ENCODE measurements around the gene RBM17.
A peak's percentile ranks its signal among the peaks of the same experiment; 100 is the strongest.
"Not testable (repeated sequence)": the region's sequence is repeated elsewhere in the genome, so short reads cannot be mapped to it uniquely, and the experiment has no call there.

Gene RBM17

GRCh38 chr10:6139470-6139869 lies 50.6 kb downstream of the RBM17 start:
- no peak overlapping the region for H3K4me3 ChIP-seq (ENCODE audit: low read length)
- TF ChIP-seq ZNF274 (IDR thresholded peaks at IDR 0.05; ENCODE audit: low read depth, low read length) = no peak

DNA sequence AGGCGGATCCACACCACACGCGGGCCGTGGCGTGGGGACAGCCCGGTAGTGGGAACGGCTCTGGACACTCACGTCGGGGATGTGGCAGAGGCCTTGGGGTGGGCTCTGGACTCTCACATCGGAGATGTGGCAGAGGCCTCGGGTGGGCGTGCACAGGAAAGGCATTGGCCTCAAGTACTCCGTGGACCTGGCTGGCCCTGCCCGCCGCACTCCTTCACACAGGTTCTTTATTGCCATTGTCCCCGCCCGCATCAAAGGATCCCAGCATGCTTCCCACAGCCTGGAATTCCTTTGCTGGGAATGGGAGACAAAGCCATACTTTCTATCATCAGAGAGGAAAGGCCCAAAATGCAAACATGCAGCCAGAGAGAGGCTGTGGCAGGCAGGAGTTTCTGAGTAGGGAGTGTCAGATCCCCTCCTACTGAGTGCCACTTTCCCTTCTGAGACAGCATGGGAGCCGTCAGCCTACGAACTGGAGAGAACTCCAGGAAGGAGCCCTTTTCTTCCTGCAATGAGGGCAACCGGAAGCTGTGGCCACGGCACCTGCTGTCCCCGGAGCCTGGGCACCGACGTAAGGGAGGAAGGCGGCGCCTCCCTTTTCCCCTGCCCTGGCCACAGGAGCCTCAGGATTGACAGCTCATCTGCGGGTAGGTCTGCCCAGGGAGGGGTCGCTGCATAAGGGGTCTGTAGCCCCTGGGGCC lies 51.5 kb downstream of the RBM17 start:
- TF ChIP-seq ZNF274 (IDR thresholded peaks at IDR 0.05; ENCODE audit: low read depth, low read length) = no peak
- no peak overlapping the region for H3K4me3 ChIP-seq (ENCODE audit: low read length)

- TF ChIP-seq ZNF274 (IDR thresholded peaks at IDR 0.05; ENCODE audit: low read depth, low read length) = no peak
- no peak overlapping the region for H3K4me3 ChIP-seq (ENCODE audit: low read length)
These were observed 52.1 kb downstream of the RBM17 start for GRCh38 chr10:6140965-6141295.

GRCh38 chr10:6141296-6142151 lies 52.7 kb downstream of the RBM17 start:
- no peak overlapping the region for H3K4me3 ChIP-seq (ENCODE audit: low read length)
- TF ChIP-seq ZNF274 (IDR thresholded peaks at IDR 0.05; ENCODE audit: low read depth, low read length) = no peak

GRCh38 chr10:6142186-6142585 lies 53.4 kb downstream of the RBM17 start:
- not testable (repeated sequence) for H3K4me3 ChIP-seq (ENCODE audit: low read length)

GRCh38 chr10:6142644-6143043 lies 53.8 kb downstream of the RBM17 start:
- no peak overlapping the region for H3K4me3 ChIP-seq (ENCODE audit: low read length)
- no peak for TF ChIP-seq ZNF274 (IDR thresholded peaks at IDR 0.05; ENCODE audit: low read depth, low read length)

- H3K4me3 ChIP-seq (ENCODE audit: low read length) = no peak overlapping the region
- TF ChIP-seq ZNF274 (IDR thresholded peaks at IDR 0.05; ENCODE audit: low read depth, low read length) = no peak
These were observed 54.3 kb downstream of the RBM17 start for GRCh38 chr10:6143181-6143580.

GRCh38 chr10:6144406-6145165 lies 55.8 kb downstream of the RBM17 start:
- TF ChIP-seq ZNF274 (IDR thresholded peaks at IDR 0.05; ENCODE audit: low read depth, low read length) = no peak
- H3K4me3 ChIP-seq (ENCODE audit: low read length) = peak overlapping the region; percentile 91

GRCh38 chr10:6145166-6145987 lies 56.5 kb downstream of the RBM17 start:
- no peak for TF ChIP-seq ZNF274 (IDR thresholded peaks at IDR 0.05; ENCODE audit: low read depth, low read length)
- peak overlapping the region; percentile 91 for H3K4me3 ChIP-seq (ENCODE audit: low read length)

GRCh38 chr10:6146013-6146785 lies 57.4 kb downstream of the RBM17 start:
- no peak for TF ChIP-seq ZNF274 (IDR thresholded peaks at IDR 0.05; ENCODE audit: low read depth, low read length)
- no peak overlapping the region; the same call in 1 of the 2 replicates for H3K4me3 ChIP-seq (ENCODE audit: low read length)

DNA sequence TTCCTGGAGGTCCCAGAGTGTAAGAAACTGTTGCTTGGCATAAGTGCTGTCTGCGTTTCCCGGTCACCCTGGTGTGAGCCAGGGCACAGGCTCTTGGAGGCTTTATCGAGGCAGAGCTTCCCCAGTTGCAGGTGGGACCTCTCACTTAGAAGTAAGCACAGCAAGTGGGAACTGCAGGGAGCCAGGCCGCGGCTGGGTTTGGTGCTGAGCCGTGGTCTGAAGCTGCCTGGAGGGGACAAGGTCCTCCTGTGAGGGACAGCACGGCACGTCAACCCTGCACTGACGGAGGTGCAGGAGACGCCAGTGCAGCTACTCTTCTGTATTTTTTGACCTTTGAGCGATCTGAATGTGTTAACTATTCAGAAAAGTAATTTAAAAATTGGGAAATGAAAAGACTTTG lies 58.1 kb downstream of the RBM17 start:
- TF ChIP-seq ZNF274 (IDR thresholded peaks at IDR 0.05; ENCODE audit: low read depth, low read length) = no peak
- no peak overlapping the region for H3K4me3 ChIP-seq (ENCODE audit: low read length)

- no peak overlapping the region for H3K4me3 ChIP-seq (ENCODE audit: low read length)
- no peak for TF ChIP-seq ZNF274 (IDR thresholded peaks at IDR 0.05; ENCODE audit: low read depth, low read length)
These were observed 59.4 kb downstream of the RBM17 start for GRCh38 chr10:6148251-6148701.

GRCh38 chr10:6148908-6149307 lies 60.1 kb downstream of the RBM17 start:
- no peak for TF ChIP-seq ZNF274 (IDR thresholded peaks at IDR 0.05; ENCODE audit: low read depth, low read length)
- no peak overlapping the region for H3K4me3 ChIP-seq (ENCODE audit: low read length)
